ENCODE data around the gene CYSTM1.

The CYSTM1 gene

DNA sequence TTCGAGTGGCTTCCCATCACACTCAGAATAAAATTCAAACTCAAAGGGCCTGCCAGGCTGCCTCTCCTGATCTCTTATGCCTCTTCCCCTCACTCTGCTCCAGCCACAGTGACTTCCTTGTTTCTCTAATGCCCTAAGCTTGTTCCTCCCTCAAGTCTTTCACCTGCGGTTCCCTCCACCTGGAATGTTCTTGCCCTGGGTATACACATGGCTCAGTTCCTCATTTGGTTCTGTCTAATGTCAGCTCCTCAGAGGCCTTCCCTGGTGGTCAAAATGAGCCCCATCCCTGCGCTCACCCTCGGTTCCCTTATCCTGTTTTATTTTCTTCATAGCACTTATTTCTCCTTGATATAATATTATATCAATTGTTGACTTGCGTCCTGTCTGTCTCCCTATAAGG lies 12.7 kb upstream of the CYSTM1 start:
- ATAC-seq = no peak
- TF ChIP-seq SNAI2 (CRISPR knock-in tag; IDR thresholded peaks at IDR 0.05) (no peak), ISL1 (CRISPR knock-in tag; IDR thresholded peaks at IDR 0.05) (no peak)
- TF ChIP-seq, protein P1, sequence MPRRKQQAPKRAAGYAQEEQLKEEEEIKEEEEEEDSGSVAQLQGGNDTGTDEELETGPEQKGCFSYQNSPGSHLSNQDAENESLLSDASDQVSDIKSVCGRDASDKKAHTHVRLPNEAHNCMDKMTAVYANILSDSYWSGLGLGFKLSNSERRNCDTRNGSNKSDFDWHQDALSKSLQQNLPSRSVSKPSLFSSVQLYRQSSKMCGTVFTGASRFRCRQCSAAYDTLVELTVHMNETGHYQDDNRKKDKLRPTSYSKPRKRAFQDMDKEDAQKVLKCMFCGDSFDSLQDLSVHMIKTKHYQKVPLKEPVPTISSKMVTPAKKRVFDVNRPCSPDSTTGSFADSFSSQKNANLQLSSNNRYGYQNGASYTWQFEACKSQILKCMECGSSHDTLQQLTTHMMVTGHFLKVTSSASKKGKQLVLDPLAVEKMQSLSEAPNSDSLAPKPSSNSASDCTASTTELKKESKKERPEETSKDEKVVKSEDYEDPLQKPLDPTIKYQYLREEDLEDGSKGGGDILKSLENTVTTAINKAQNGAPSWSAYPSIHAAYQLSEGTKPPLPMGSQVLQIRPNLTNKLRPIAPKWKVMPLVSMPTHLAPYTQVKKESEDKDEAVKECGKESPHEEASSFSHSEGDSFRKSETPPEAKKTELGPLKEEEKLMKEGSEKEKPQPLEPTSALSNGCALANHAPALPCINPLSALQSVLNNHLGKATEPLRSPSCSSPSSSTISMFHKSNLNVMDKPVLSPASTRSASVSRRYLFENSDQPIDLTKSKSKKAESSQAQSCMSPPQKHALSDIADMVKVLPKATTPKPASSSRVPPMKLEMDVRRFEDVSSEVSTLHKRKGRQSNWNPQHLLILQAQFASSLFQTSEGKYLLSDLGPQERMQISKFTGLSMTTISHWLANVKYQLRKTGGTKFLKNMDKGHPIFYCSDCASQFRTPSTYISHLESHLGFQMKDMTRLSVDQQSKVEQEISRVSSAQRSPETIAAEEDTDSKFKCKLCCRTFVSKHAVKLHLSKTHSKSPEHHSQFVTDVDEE (CRISPR knock-in tag; IDR thresholded peaks at IDR 0.05) = no peak

DNA sequence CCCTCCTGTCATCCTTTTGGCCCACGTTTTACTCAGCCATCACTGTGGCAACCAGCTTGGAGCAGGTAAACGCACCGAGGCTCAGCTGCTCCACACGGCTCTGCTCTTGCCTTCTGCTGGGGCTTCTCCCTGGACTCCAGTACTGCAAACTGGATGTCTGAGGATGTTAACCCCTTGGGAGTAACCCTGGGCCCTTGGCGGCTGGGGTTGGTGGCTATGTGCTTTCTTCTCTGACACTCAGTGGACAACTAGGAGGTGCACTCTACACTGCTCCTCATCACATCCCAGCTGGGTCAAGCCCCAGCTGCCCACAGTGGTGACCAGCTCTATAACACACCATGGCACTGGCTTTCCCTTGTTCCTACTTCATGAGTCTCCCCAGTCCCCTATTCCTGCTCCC lies 12.2 kb upstream of the CYSTM1 start:
- TF ChIP-seq ISL1 (CRISPR knock-in tag; IDR thresholded peaks at IDR 0.05) (no peak), PPARA (CRISPR knock-in tag; IDR thresholded peaks at IDR 0.05; ENCODE audit: borderline replicate concordance) (no peak), ARNTL (CRISPR knock-in tag; IDR thresholded peaks at IDR 0.05; ENCODE audit: borderline replicate concordance, low read depth) (no peak), GLIS3 (CRISPR knock-in tag; IDR thresholded peaks at IDR 0.05) (no peak), TOX (CRISPR knock-in tag; IDR thresholded peaks at IDR 0.05; ENCODE audit: borderline replicate concordance) (no peak), ZNF8 (CRISPR knock-in tag; IDR thresholded peaks at IDR 0.05) (no peak), TCF4 (CRISPR knock-in tag; IDR thresholded peaks at IDR 0.05; ENCODE audit: borderline replicate concordance) (no peak), RARB (CRISPR knock-in tag; IDR thresholded peaks at IDR 0.05) (no peak), CSDC2 (CRISPR knock-in tag; IDR thresholded peaks at IDR 0.05) (no peak), ESRRG (CRISPR knock-in tag; IDR thresholded peaks at IDR 0.05) (no peak), ZNF70 (CRISPR knock-in tag; IDR thresholded peaks at IDR 0.05) (no peak), ZC3H10 (CRISPR knock-in tag; IDR thresholded peaks at IDR 0.05) (no peak), SNAI2 (CRISPR knock-in tag; IDR thresholded peaks at IDR 0.05) (no peak)
- TF ChIP-seq, protein P1 (CRISPR knock-in tag; IDR thresholded peaks at IDR 0.05) = no peak
- TF ChIP-seq, protein P2, sequence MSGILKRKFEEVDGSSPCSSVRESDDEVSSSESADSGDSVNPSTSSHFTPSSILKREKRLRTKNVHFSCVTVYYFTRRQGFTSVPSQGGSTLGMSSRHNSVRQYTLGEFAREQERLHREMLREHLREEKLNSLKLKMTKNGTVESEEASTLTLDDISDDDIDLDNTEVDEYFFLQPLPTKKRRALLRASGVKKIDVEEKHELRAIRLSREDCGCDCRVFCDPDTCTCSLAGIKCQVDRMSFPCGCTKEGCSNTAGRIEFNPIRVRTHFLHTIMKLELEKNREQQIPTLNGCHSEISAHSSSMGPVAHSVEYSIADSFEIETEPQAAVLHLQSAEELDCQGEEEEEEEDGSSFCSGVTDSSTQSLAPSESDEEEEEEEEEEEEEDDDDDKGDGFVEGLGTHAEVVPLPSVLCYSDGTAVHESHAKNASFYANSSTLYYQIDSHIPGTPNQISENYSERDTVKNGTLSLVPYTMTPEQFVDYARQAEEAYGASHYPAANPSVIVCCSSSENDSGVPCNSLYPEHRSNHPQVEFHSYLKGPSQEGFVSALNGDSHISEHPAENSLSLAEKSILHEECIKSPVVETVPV (CRISPR knock-in tag; IDR thresholded peaks at IDR 0.05) = no peak
- TF ChIP-seq, protein P3, sequence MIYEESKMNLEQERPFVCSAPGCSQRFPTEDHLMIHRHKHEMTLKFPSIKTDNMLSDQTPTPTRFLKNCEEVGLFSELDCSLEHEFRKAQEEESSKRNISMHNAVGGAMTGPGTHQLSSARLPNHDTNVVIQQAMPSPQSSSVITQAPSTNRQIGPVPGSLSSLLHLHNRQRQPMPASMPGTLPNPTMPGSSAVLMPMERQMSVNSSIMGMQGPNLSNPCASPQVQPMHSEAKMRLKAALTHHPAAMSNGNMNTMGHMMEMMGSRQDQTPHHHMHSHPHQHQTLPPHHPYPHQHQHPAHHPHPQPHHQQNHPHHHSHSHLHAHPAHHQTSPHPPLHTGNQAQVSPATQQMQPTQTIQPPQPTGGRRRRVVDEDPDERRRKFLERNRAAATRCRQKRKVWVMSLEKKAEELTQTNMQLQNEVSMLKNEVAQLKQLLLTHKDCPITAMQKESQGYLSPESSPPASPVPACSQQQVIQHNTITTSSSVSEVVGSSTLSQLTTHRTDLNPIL (CRISPR knock-in tag; IDR thresholded peaks at IDR 0.05; ENCODE audit: low read depth) = no peak
- TF ChIP-seq, protein P4, sequence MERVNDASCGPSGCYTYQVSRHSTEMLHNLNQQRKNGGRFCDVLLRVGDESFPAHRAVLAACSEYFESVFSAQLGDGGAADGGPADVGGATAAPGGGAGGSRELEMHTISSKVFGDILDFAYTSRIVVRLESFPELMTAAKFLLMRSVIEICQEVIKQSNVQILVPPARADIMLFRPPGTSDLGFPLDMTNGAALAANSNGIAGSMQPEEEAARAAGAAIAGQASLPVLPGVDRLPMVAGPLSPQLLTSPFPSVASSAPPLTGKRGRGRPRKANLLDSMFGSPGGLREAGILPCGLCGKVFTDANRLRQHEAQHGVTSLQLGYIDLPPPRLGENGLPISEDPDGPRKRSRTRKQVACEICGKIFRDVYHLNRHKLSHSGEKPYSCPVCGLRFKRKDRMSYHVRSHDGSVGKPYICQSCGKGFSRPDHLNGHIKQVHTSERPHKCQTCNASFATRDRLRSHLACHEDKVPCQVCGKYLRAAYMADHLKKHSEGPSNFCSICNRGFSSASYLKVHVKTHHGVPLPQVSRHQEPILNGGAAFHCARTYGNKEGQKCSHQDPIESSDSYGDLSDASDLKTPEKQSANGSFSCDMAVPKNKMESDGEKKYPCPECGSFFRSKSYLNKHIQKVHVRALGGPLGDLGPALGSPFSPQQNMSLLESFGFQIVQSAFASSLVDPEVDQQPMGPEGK (CRISPR knock-in tag; IDR thresholded peaks at IDR 0.05; ENCODE audit: borderline replicate concordance) = no peak
- TF ChIP-seq, protein P5, sequence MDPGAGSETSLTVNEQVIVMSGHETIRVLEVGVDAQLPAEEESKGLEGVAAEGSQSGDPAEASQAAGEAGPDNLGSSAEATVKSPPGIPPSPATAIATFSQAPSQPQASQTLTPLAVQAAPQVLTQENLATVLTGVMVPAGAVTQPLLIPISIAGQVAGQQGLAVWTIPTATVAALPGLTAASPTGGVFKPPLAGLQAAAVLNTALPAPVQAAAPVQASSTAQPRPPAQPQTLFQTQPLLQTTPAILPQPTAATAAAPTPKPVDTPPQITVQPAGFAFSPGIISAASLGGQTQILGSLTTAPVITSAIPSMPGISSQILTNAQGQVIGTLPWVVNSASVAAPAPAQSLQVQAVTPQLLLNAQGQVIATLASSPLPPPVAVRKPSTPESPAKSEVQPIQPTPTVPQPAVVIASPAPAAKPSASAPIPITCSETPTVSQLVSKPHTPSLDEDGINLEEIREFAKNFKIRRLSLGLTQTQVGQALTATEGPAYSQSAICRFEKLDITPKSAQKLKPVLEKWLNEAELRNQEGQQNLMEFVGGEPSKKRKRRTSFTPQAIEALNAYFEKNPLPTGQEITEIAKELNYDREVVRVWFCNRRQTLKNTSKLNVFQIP (CRISPR knock-in tag; IDR thresholded peaks at IDR 0.05; ENCODE audit: borderline replicate concordance, low read depth) = no peak
- no peak for ATAC-seq
